Neutrophil (primary cell): ENCODE results near the gene CCNT2.

Source experiments
- H3K27ac ChIP-seq: fragments of 200-600 bp; sonication (generic); 2 replicates; pipeline ENCODE4 v1.5.1; 2016; ENCODE audit warnings: mild to moderate bottlenecking, moderate library complexity
- H3K27me3 ChIP-seq: fragments of 200-600 bp; sonication (generic); 2 replicates; pipeline ENCODE4 v1.6.0; 2016; ENCODE audit warnings: mild to moderate bottlenecking
- H3K36me3 ChIP-seq: fragments of 200-600 bp; sonication (generic); 2 replicates; pipeline ENCODE4 v1.5.1; 2017
- H3K4me1 ChIP-seq, 2 experiments: fragments of 200-600 bp in 1 of 2; sonication (generic) in 1 of 2; 1 replicate in 1 of 2; 2 replicates in 1 of 2; pipeline versions ENCODE4 v1.5.1 to v1.6.1; 2013 to 2016; ENCODE audit warnings: low read depth in 1 of 2, low read length in 1 of 2, mild to moderate bottlenecking in 1 of 2, moderate library complexity in 1 of 2; ENCODE audit not compliant: control insufficient read depth in 1 of 2, insufficient read depth in 1 of 2
- H3K4me3 ChIP-seq, 2 experiments: fragments of 200-600 bp in 1 of 2; sonication (generic) in 1 of 2; 1 replicate in 1 of 2; 2 replicates in 1 of 2; pipeline ENCODE4 v1.5.1; 2013 to 2016; ENCODE audit warnings: low read depth in 1 of 2, low read length in 1 of 2, mild to moderate bottlenecking in 1 of 2, moderate library complexity in 1 of 2
- H3K9me3 ChIP-seq: fragments of 200-600 bp; sonication (generic); 2 replicates; pipeline ENCODE4 v1.5.1; 2016
- TF ChIP-seq, protein P1 (sequence below): fragments of 200-600 bp; sonication (generic); IDR thresholded peaks from 2 replicates; pipeline ENCODE4 v1.5.1; 2016; ENCODE audit warnings: antibody characterized with exemption

The CCNT2 gene

DNA sequence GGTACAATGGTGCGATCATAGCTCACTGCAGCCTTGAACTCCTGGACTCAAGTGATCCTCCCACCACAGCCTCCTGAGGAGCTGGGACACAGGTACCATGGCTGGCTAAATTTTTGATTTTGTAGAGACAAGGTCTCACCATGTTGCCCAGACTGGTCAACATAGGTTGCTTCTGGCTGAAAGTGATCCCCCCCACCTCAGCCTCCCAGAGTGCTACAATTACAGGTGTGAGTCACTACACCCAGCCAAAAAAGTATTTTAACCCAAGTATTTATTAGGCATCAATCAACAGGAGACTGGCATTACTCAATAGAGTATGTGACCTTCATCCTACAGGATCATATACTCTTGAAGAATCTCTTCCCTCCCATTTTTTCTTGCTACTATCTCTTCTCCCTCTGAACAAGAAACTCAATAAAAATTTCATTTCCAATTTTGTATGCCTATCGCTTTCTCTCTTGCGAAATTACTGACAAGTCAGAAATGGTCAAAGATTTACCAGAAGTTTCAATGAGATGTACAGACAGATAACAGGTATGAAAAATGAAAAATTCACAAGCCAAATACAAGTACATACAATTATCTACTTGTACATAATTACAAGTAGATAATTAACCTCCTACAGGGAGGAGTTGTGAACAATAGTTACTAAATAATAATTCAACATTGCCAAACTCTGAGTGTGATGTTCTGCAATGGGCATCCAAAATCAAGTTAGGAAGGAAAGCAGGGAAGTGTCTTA is 34.9 kb upstream of the CCNT2 start:
- no peak overlapping the region for H3K27ac ChIP-seq
- H3K4me1 ChIP-seq, result peaks cover 0 to 8% of the 10 kb centered on the region in 2 experiments
- H3K36me3 ChIP-seq, result no peaks in the 10 kb centered on the region
- TF ChIP-seq, protein P1, sequence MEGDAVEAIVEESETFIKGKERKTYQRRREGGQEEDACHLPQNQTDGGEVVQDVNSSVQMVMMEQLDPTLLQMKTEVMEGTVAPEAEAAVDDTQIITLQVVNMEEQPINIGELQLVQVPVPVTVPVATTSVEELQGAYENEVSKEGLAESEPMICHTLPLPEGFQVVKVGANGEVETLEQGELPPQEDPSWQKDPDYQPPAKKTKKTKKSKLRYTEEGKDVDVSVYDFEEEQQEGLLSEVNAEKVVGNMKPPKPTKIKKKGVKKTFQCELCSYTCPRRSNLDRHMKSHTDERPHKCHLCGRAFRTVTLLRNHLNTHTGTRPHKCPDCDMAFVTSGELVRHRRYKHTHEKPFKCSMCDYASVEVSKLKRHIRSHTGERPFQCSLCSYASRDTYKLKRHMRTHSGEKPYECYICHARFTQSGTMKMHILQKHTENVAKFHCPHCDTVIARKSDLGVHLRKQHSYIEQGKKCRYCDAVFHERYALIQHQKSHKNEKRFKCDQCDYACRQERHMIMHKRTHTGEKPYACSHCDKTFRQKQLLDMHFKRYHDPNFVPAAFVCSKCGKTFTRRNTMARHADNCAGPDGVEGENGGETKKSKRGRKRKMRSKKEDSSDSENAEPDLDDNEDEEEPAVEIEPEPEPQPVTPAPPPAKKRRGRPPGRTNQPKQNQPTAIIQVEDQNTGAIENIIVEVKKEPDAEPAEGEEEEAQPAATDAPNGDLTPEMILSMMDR, result no peak
- no peaks in the 10 kb centered on the region for H3K9me3 ChIP-seq
- no peak overlapping the region for H3K4me3 ChIP-seq
- no peaks in the 10 kb centered on the region for H3K27me3 ChIP-seq

DNA sequence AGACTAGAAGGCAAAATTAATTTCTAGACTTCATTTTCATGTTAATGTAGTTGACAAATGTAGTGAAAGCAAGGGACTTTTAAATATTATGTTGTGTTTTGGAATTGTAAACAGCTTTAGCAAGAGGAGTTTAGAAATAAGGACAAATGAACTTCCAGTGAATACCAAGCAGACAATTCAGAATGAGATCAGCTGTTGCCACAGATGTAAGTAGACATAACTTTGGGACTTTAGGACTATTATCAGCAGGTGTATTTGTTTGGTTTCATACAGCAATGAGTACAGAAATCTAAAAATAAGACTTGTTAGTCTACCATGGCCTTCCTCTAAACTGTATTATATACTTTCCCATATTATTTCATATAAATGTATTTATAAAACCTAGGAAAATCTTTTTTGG is 34.2 kb upstream of the CCNT2 start:
- no peak overlapping the region for H3K4me3 ChIP-seq
- H3K4me1 ChIP-seq, result peaks cover 0 to 8% of the 10 kb centered on the region in 2 experiments
- no peaks in the 10 kb centered on the region for H3K36me3 ChIP-seq
- TF ChIP-seq, protein P1, result no peak
- H3K27me3 ChIP-seq, result no peaks in the 10 kb centered on the region
- H3K27ac ChIP-seq, result no peak overlapping the region
- no peaks in the 10 kb centered on the region for H3K9me3 ChIP-seq

DNA sequence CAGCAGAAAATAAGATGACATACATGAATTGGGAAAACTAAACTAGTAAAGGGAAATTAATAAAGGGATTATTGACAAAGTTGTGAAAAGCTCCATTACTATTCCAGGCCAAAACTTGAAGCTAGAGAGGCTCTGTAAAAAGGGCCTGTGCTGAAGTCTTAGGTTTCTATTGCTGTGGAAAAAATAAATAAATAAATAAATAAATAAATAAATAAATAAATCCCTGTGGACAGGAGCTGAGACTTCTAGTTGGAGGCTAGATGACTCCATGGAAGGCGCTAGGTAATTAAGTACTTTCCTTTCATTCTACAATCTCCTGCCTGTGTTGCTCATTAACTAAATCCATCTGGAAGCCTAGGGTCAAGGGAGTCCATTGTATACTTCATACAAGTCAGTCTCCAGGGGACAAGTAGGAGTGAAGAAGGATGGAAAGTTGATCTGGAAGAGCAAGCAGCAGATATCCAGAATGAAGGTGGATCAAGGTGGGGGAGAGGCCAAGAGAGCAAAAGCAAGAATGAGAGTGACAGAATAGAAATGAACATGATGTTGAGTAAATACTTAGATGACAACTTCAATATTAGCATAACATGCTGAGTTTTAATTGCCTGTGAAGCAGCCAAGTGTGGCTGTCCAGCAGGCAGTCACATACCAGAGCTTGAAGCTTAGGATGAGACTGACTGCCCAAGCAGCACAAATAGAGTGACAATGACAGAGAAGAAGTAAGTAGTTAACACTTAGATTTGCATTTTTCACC is 26.2 kb upstream of the CCNT2 start:
- Histone ChIP-seq H3K4me3 (no peak overlapping the region), H3K9me3 (no peaks in the 10 kb centered on the region), H3K4me1 (no peaks in the 10 kb centered on the region), H3K36me3 (no peaks in the 10 kb centered on the region), H3K27me3 (no peaks in the 10 kb centered on the region), H3K27ac (no peak overlapping the region)
- TF ChIP-seq, protein P1, result no peak

- no peaks in the 10 kb centered on the region for H3K27me3 ChIP-seq
- no peaks in the 10 kb centered on the region for H3K4me1 ChIP-seq
- no peak overlapping the region for H3K4me3 ChIP-seq
- no peaks in the 10 kb centered on the region for H3K36me3 ChIP-seq
- no peaks in the 10 kb centered on the region for H3K9me3 ChIP-seq
- TF ChIP-seq, protein P1, result no peak
- H3K27ac ChIP-seq, result no peak overlapping the region
Observed at GRCh38 chr2:134897932-134898331, 20.7 kb upstream of the CCNT2 start.

GRCh38 chr2:134899204-134899603 is 19.4 kb upstream of the CCNT2 start:
- no peaks in the 10 kb centered on the region for H3K4me1 ChIP-seq
- H3K27ac ChIP-seq, result no peak overlapping the region
- no peak overlapping the region for H3K4me3 ChIP-seq
- no peaks in the 10 kb centered on the region for H3K27me3 ChIP-seq
- no peaks in the 10 kb centered on the region for H3K36me3 ChIP-seq
- TF ChIP-seq, protein P1, result no peak
- H3K9me3 ChIP-seq, result no peaks in the 10 kb centered on the region
